Neural cell (in vitro differentiated cells): ENCODE results near the gene ZSWIM6. TPM values are rescaled to one million over a fixed set of nuclear protein-coding genes. Genes with fewer than 3 reads are reported as not detected.

Experiments
- H2AFZ ChIP-seq: fragments of 200-600, 300-800 bp; sonication (generic), shearing (Covaris generic); 2 replicates; pipeline ENCODE4 v1.6.0; 2014; ENCODE audit warnings: low read depth, mild to moderate bottlenecking, antibody characterized with exemption, low read length, moderate library complexity
- H3F3A ChIP-seq: fragments of 200-600 bp; shearing (Covaris generic); 2 replicates; pipeline ENCODE4 v1.6.1; 2016; ENCODE audit warnings: mild to moderate bottlenecking, moderate library complexity, mixed read lengths, antibody characterized with exemption, low read length; ENCODE audit not compliant: insufficient read depth, poor library complexity, severe bottlenecking
- H3K27ac ChIP-seq: fragments of 200-600, 300-800 bp; sonication (generic), shearing (Covaris generic); 2 replicates; pipeline ENCODE4 v1.5.1; 2014; ENCODE audit warnings: mild to moderate bottlenecking, low read length, moderate library complexity
- H3K27me3 ChIP-seq: fragments of 300-800, 200-600 bp; sonication (generic), shearing (Covaris generic); 2 replicates; pipeline ENCODE4 v1.6.0; 2014; ENCODE audit warnings: mild to moderate bottlenecking, low read depth, low read length, moderate library complexity; ENCODE audit not compliant: insufficient read depth
- H3K36me3 ChIP-seq: fragments of 300-800, 200-600 bp; sonication (generic), shearing (Covaris generic); 2 replicates; pipeline ENCODE4 v1.5.1; 2014; ENCODE audit warnings: mild to moderate bottlenecking, antibody characterized with exemption, low read length, moderate library complexity; ENCODE audit not compliant: insufficient read depth
- H3K4me2 ChIP-seq: fragments of 300-800, 200-600 bp; sonication (generic), shearing (Covaris generic); 2 replicates; pipeline ENCODE4 v1.6.0; 2014; ENCODE audit warnings: mild to moderate bottlenecking, low read length
- H3K4me3 ChIP-seq: fragments of 300-800, 200-600 bp; sonication (generic), shearing (Covaris generic); 2 replicates; pipeline ENCODE4 v1.5.1; 2014; ENCODE audit warnings: mild to moderate bottlenecking, low read length, moderate library complexity
- H3K79me2 ChIP-seq: fragments of 200-600 bp; shearing (Covaris generic); replicated peaks from 2 replicates; pipeline ENCODE4 v1.6.0; 2014; ENCODE audit warnings: mild to moderate bottlenecking, low read length, moderate library complexity; ENCODE audit not compliant: insufficient read depth
- H3K9ac ChIP-seq: fragments of 300-800, 200-600 bp; sonication (generic), shearing (Covaris generic); 2 replicates; pipeline ENCODE4 v1.6.1; 2016; ENCODE audit warnings: mild to moderate bottlenecking, low read length, mixed read lengths
- H3K9me2 ChIP-seq: fragments of 200-600 bp; shearing (Covaris generic); 2 replicates; pipeline ENCODE4 v1.6.1; 2016; ENCODE audit warnings: mild to moderate bottlenecking, low read length, mixed read lengths; ENCODE audit not compliant: insufficient read depth
- H3K9me3 ChIP-seq: fragments of 200-600, 300-800 bp; sonication (generic), shearing (Covaris generic); 2 replicates; pipeline ENCODE4 v1.6.1; 2016; ENCODE audit warnings: mild to moderate bottlenecking, mixed run types, low read length, moderate library complexity, mixed read lengths
- H4K20me1 ChIP-seq: fragments of 200-600 bp; shearing (Covaris generic); 2 replicates; pipeline ENCODE4 v1.6.1; 2016; ENCODE audit warnings: mild to moderate bottlenecking, mixed run types; ENCODE audit not compliant: insufficient read depth
- CTCF ChIP-seq: fragments of 450-650 bp; IDR thresholded peaks from 2 replicates; pipeline ENCODE4 v1.5.1; 2014; ENCODE audit warnings: antibody characterized with exemption, mild to moderate bottlenecking, moderate library complexity; ENCODE audit not compliant: poor library complexity, severe bottlenecking
- EP300 ChIP-seq: fragments of 450-650 bp; conservative IDR thresholded peaks from 2 replicates; pipeline ENCODE4 v1.6.1; 2014; ENCODE audit warnings: antibody characterized with exemption, mild to moderate bottlenecking, moderate library complexity; ENCODE audit not compliant: poor library complexity, severe bottlenecking
- EZH2 ChIP-seq: fragments of 200-600, 300-800 bp; shearing (Covaris generic), sonication (generic); IDR thresholded peaks from 2 replicates; pipeline ENCODE4 v1.6.1; 2014; ENCODE audit warnings: antibody characterized with exemption, low read length, borderline replicate concordance, mild to moderate bottlenecking; ENCODE audit not compliant: insufficient read depth, poor library complexity, severe bottlenecking
- MXI1 ChIP-seq: fragments of 450-650 bp; conservative IDR thresholded peaks from 2 replicates; pipeline ENCODE4 v1.6.1; 2014; ENCODE audit warnings: antibody characterized with exemption, mild to moderate bottlenecking; ENCODE audit not compliant: poor library complexity, severe bottlenecking
- POLR2AphosphoS5 ChIP-seq: IDR thresholded peaks from 2 replicates; pipeline ENCODE4 v1.6.1; 2012
- RAD21 ChIP-seq: fragments of 450-650 bp; conservative IDR thresholded peaks from 2 replicates; pipeline ENCODE4 v1.6.1; 2014; ENCODE audit warnings: antibody characterized with exemption, mild to moderate bottlenecking, moderate library complexity
- SMC3 ChIP-seq: fragments of 450-650 bp; conservative IDR thresholded peaks from 2 replicates; pipeline ENCODE4 v1.6.1; 2014; ENCODE audit warnings: antibody characterized with exemption, mild to moderate bottlenecking, moderate library complexity; ENCODE audit not compliant: poor library complexity
- TAF1 ChIP-seq: IDR thresholded peaks from 2 replicates; pipeline ENCODE4 v1.6.1; 2012; ENCODE audit warnings: low read depth
- polyA plus RNA-seq: library from polyadenylated mRNA; depleted of rRNA; stranded (reverse); fragments of >200 nt; gene quantifications from 2 replicates; pipeline ENCODE4 v1.2.3, GENCODE V29; 2014
- TF ChIP-seq, protein P1 (sequence below): IDR thresholded peaks from 2 replicates; pipeline ENCODE4 v1.6.1; 2012; ENCODE audit warnings: borderline replicate concordance

ZSWIM6 gene
- polyA plus RNA-seq, 1 donor from 2014 or later = 43.6 TPM

- Histone ChIP-seq H3K27ac (no peak overlapping the region), H3K9me3 (no peaks in the 10 kb centered on the region), H3K9me2 (no peaks in the 10 kb centered on the region), H3K4me3 (no peak overlapping the region), H3K36me3 (no peaks in the 10 kb centered on the region), H3K79me2 (no peaks in the 10 kb centered on the region), H4K20me1 (no peaks in the 10 kb centered on the region), H3K9ac (no peak overlapping the region), H3K4me2 (no peak overlapping the region), H2AFZ (no peak overlapping the region), H3F3A (no peaks in the 10 kb centered on the region), H3K27me3 (no peaks in the 10 kb centered on the region)
- no peak for TF ChIP-seq CTCF
- TF ChIP-seq EZH2 = no peak
- TF ChIP-seq, protein P1, sequence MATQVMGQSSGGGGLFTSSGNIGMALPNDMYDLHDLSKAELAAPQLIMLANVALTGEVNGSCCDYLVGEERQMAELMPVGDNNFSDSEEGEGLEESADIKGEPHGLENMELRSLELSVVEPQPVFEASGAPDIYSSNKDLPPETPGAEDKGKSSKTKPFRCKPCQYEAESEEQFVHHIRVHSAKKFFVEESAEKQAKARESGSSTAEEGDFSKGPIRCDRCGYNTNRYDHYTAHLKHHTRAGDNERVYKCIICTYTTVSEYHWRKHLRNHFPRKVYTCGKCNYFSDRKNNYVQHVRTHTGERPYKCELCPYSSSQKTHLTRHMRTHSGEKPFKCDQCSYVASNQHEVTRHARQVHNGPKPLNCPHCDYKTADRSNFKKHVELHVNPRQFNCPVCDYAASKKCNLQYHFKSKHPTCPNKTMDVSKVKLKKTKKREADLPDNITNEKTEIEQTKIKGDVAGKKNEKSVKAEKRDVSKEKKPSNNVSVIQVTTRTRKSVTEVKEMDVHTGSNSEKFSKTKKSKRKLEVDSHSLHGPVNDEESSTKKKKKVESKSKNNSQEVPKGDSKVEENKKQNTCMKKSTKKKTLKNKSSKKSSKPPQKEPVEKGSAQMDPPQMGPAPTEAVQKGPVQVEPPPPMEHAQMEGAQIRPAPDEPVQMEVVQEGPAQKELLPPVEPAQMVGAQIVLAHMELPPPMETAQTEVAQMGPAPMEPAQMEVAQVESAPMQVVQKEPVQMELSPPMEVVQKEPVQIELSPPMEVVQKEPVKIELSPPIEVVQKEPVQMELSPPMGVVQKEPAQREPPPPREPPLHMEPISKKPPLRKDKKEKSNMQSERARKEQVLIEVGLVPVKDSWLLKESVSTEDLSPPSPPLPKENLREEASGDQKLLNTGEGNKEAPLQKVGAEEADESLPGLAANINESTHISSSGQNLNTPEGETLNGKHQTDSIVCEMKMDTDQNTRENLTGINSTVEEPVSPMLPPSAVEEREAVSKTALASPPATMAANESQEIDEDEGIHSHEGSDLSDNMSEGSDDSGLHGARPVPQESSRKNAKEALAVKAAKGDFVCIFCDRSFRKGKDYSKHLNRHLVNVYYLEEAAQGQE = no peak
- no peak for TF ChIP-seq RAD21
- TF ChIP-seq SMC3 = no peak
- no peak for TF ChIP-seq MXI1
- no peak for TF ChIP-seq EP300
- TF ChIP-seq POLR2AphosphoS5 = no peak
- no peak for TF ChIP-seq TAF1
These were observed 250.3 kb downstream of the ZSWIM6 start for GRCh38 chr5:61582205-61582820.

- Histone ChIP-seq H4K20me1 (no peaks in the 10 kb centered on the region), H3K4me3 (no peak overlapping the region), H2AFZ (no peak overlapping the region), H3K36me3 (no peaks in the 10 kb centered on the region), H3K79me2 (no peaks in the 10 kb centered on the region), H3K9ac (no peak overlapping the region), H3F3A (no peaks in the 10 kb centered on the region), H3K9me2 (no peaks in the 10 kb centered on the region), H3K27me3 (no peaks in the 10 kb centered on the region), H3K27ac (no peak overlapping the region), H3K4me2 (no peak overlapping the region), H3K9me3 (no peaks in the 10 kb centered on the region)
- TF ChIP-seq POLR2AphosphoS5 (no peak), SMC3 (no peak), MXI1 (no peak), EP300 (no peak), EZH2 (no peak), CTCF (no peak), RAD21 (no peak), TAF1 (no peak)
- TF ChIP-seq, protein P1 = no peak
These were observed 250.8 kb downstream of the ZSWIM6 start for GRCh38 chr5:61582887-61583286.
